Keratinocyte (primary cell): ENCODE data around the gene UTY. TPM values are rescaled to one million over a fixed set of nuclear protein-coding genes. Genes with fewer than 3 reads are reported as not detected.

Experiments
- DNase-seq: peaks from one replicate; pipeline ENCODE4 v3.0.0-alpha.2; 2011; ENCODE audit warnings: low read depth, missing footprints, low spot score
- FAIRE-seq: peaks from 2 replicates; lab custom pipeline; 2011; peaks lifted over from hg19 to GRCh38; lab: Jason Lieb, UNC
- H2AFZ ChIP-seq: 2 replicates; pipeline ENCODE4 v1.6.0; 2012; ENCODE audit warnings: low read length, control low read depth, inconsistent platforms; ENCODE audit not compliant: control insufficient read depth
- H3K27ac ChIP-seq: 2 replicates; pipeline ENCODE4 v1.5.1; 2011; ENCODE audit warnings: low read length; ENCODE audit not compliant: control insufficient read depth, insufficient read depth
- H3K27me3 ChIP-seq: 3 replicates; pipeline ENCODE4 v1.6.0; 2011; ENCODE audit warnings: low read length; ENCODE audit not compliant: control insufficient read depth, insufficient read depth; ENCODE audit errors: extremely low read depth
- H3K36me3 ChIP-seq, 2 experiments: 2 replicates in 1 of 2; 3 replicates in 1 of 2; pipeline ENCODE4 v1.5.1; 2011; ENCODE audit warnings: low read length in 2 of 2, mild to moderate bottlenecking in 1 of 2; ENCODE audit not compliant: control insufficient read depth in 2 of 2, insufficient read depth in 2 of 2; ENCODE audit errors: extremely low read depth in 1 of 2
- H3K4me1 ChIP-seq: 3 replicates; pipeline ENCODE4 v1.5.1; 2011; ENCODE audit warnings: low read length; ENCODE audit not compliant: control insufficient read depth, insufficient read depth; ENCODE audit errors: extremely low read depth
- H3K4me2 ChIP-seq: 3 replicates; pipeline ENCODE4 v1.6.0; 2011; ENCODE audit warnings: low read depth, low read length; ENCODE audit not compliant: control insufficient read depth, insufficient read depth; ENCODE audit errors: extremely low read depth
- H3K4me3 ChIP-seq, 3 experiments: fragments of 200-600 bp in 1 of 3; sonication (generic) in 1 of 3; 2 replicates in 2 of 3; 3 replicates in 1 of 3; pipeline ENCODE4 v1.5.1; 2011 to 2016; ENCODE audit warnings: low read length in 3 of 3, mild to moderate bottlenecking in 3 of 3, control low read depth in 2 of 3, inconsistent platforms in 1 of 3, low read depth in 1 of 3, mixed read lengths in 1 of 3, mixed run types in 1 of 3, moderate library complexity in 1 of 3; ENCODE audit not compliant: control insufficient read depth in 2 of 3, insufficient read depth in 2 of 3; ENCODE audit errors: extremely low read depth in 1 of 3
- H3K79me2 ChIP-seq: 2 replicates; pipeline ENCODE4 v1.6.0; 2012; ENCODE audit warnings: low read length; ENCODE audit not compliant: control insufficient read depth, insufficient read depth
- H3K9ac ChIP-seq: 3 replicates; pipeline ENCODE4 v1.6.0; 2011; ENCODE audit warnings: low read length; ENCODE audit not compliant: control insufficient read depth, insufficient read depth; ENCODE audit errors: extremely low read depth
- H3K9me1 ChIP-seq: 3 replicates; pipeline ENCODE4 v1.6.0; 2011; ENCODE audit warnings: low read length; ENCODE audit not compliant: control insufficient read depth, insufficient read depth; ENCODE audit errors: extremely low read depth
- H3K9me3 ChIP-seq: 2 replicates; pipeline ENCODE4 v1.5.1; 2012; ENCODE audit warnings: low read depth, low read length; ENCODE audit not compliant: control insufficient read depth
- H4K20me1 ChIP-seq: 3 replicates; pipeline ENCODE4 v1.6.0; 2011; ENCODE audit warnings: low read length; ENCODE audit not compliant: control insufficient read depth, insufficient read depth; ENCODE audit errors: extremely low read depth
- CTCF ChIP-seq, 3 experiments: IDR thresholded peaks in 1 of 3; conservative IDR thresholded peaks in 1 of 3; optimal IDR thresholded peaks in 1 of 3; 2 replicates in 2 of 3; 3 replicates in 1 of 3; pipeline versions ENCODE3 to v1.5.1; 2011; ENCODE audit warnings: low read length in 3 of 3, mild to moderate bottlenecking in 3 of 3, moderate library complexity in 2 of 3, control low read depth in 1 of 3, inconsistent platforms in 1 of 3; ENCODE audit not compliant: insufficient read depth in 2 of 3; ENCODE audit errors: extremely low read depth in 1 of 3
- EZH2 ChIP-seq: IDR thresholded peaks from one replicate; pipeline ENCODE4 v1.6.1; 2012; ENCODE audit warnings: inconsistent platforms, mild to moderate bottlenecking, low read length, moderate library complexity
- dilution Hi-C: fragments of 300-500 bp; cut with MboI; formaldehyde crosslinking; loops from one replicate; pipeline ENCODE4 v1.7.0; 2020; ENCODE audit warnings: low sequenced_read_pairs; ENCODE audit not compliant: extremely low pct_ligation_motif_present
- polyA plus RNA-seq, 5 experiments: library from polyadenylated mRNA; depleted of rRNA in 3 of 5; stranded (reverse) in 3 of 5; stranded (forward) in 1 of 5; unstranded in 1 of 5; fragments of >200 nt; gene quantifications; 1 replicate in 1 of 5; 2 replicates in 3 of 5; 3 replicates in 1 of 5; pipeline versions ENCODE4 v1.2.1 to v1.2.3, GENCODE V29; 2011 to 2012; ENCODE audit warnings: missing spikeins in 2 of 5, low read depth in 1 of 5, low replicate concordance in 1 of 5

Gene UTY
- polyA plus RNA-seq, 1 donor (not counting 4 experiments of a cell fraction or from before 2014, with no cell fraction given): not detected

GRCh38 chrY:13210961-13211646 is 268.7 kb downstream of the UTY start:
- no peak for DNase-seq
- Histone ChIP-seq H3K4me1 (no peaks in the 10 kb centered on the region), H3K79me2 (no peaks in the 10 kb centered on the region), H3K9ac (no peak overlapping the region), H4K20me1 (no peaks in the 10 kb centered on the region), H3K27ac (no peak overlapping the region), H3K36me3 (no peaks in the 10 kb centered on the region), H3K4me2 (no peak overlapping the region), H3K9me3 (no peaks in the 10 kb centered on the region), H3K9me1 (no peaks in the 10 kb centered on the region), H3K27me3 (no peaks in the 10 kb centered on the region), H3K4me3 (no peak overlapping the region), H2AFZ (no peak overlapping the region)
- TF ChIP-seq EZH2: no peak
- no peak for TF ChIP-seq CTCF (optimal IDR thresholded peaks at IDR 0.05 in 1 of 3, IDR thresholded peaks at IDR 0.05 in 1 of 3, conservative IDR thresholded peaks at IDR 0.05 in 1 of 3; ENCODE audit: extremely low read depth in 1 of 3, insufficient read depth in 2 of 3, low read length in 3 of 3)
- no peak for FAIRE-seq
- dilution Hi-C loops: no loop called here

- Histone ChIP-seq H3K9ac (no peak overlapping the region), H3K27ac (no peak overlapping the region), H4K20me1 (no peaks in the 10 kb centered on the region), H3K4me2 (no peak overlapping the region), H3K27me3 (no peaks in the 10 kb centered on the region), H3K36me3 (no peaks in the 10 kb centered on the region), H3K9me3 (no peaks in the 10 kb centered on the region), H3K79me2 (no peaks in the 10 kb centered on the region), H3K4me3 (no peak overlapping the region), H3K9me1 (no peaks in the 10 kb centered on the region), H3K4me1 (no peaks in the 10 kb centered on the region), H2AFZ (no peak overlapping the region)
- dilution Hi-C loops: no loop called here
- DNase-seq: no peak
- TF ChIP-seq EZH2 (no peak), CTCF (optimal IDR thresholded peaks at IDR 0.05 in 1 of 3, IDR thresholded peaks at IDR 0.05 in 1 of 3, conservative IDR thresholded peaks at IDR 0.05 in 1 of 3; ENCODE audit: extremely low read depth in 1 of 3, insufficient read depth in 2 of 3, low read length in 3 of 3) (no peak)
- FAIRE-seq: no peak
These were observed 274.6 kb downstream of the UTY start for GRCh38 chrY:13205214-13205613.

Other genes with a start within 250 kb of the UTY start
- gene TMSB4Y, start 223.9 kb upstream of the UTY start, polyA plus RNA-seq: not detected in 3 replicates